Pons (tissue), 1 donor: Measurements from ENCODE around the gene MBL2.

Source experiments
- DNase-seq: peaks from one replicate; pipeline ENCODE4 v3.0.0-alpha.2; 2016; ENCODE audit warnings: low spot score

The MBL2 gene

GRCh38 chr10:52772623-52773022 is at the start of gene MBL2:
Gene MBL2 (minus strand): TSS chr10:52772784. CDS start chr10:52771635, 1,149 bp downstream.
- no peak for DNase-seq

- no peak for DNase-seq
Measured at GRCh38 chr10:52820309-52820708, 47.7 kb upstream of the MBL2 start.

- peak; percentile 52 for DNase-seq
Measured at GRCh38 chr10:52818019-52818418, 45.4 kb upstream of the MBL2 start.

DNA sequence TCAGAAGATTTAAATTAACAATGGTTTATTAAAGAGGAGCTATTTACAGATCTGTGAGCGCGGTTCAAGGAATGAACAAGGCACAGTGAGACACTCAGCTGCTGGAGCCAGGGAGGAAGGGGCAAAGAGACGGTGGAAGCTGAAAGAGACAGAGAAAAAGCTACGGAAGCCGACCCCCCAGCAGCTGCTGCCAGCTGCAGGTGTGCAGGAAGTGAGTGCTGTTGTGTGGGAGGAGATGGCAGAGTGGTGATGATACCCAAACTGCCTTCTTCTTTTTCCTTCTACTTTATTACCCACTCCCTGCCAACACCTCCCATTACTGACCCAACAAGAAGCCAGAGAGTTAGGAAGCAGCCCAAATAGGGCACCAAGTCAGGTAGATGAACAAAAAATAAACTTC is 41.9 kb upstream of the MBL2 start:
- DNase-seq, result no peak

- no peak for DNase-seq
Measured at GRCh38 chr10:52811776-52812175, 39.2 kb upstream of the MBL2 start.

GRCh38 chr10:52810761-52811160 is 38.2 kb upstream of the MBL2 start:
- no peak for DNase-seq

GRCh38 chr10:52807803-52808202 is 35.2 kb upstream of the MBL2 start:
- no peak for DNase-seq

GRCh38 chr10:52805414-52806285 is 33.1 kb upstream of the MBL2 start:
- no peak for DNase-seq

- no peak for DNase-seq
Measured at GRCh38 chr10:52801947-52802346, 29.4 kb upstream of the MBL2 start.

DNA sequence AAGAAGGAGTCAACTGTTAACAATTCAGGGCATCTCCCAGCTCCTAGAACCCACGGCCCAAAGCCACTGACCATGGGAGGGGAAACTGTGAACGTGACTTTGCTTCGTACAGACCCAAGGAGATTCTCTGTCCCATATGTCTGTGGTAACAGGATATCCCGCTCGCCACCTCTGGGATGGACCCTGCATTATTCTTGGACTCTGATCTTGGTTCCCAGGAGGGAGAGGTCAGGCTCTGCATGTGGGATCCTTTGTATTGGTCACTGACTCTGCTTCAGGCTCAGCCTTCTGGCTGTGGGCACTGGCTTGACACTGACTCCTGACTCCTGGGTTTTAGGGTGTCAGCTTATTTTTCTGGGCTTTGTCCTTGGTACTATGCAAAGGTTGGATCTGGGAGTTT is 13.5 kb upstream of the MBL2 start:
- DNase-seq, result no peak

- DNase-seq, result no peak
Measured at GRCh38 chr10:52785418-52785817, 12.8 kb upstream of the MBL2 start.

GRCh38 chr10:52783726-52784125 is 11.1 kb upstream of the MBL2 start:
- DNase-seq, result no peak

- DNase-seq, result peak; percentile 21
Measured at GRCh38 chr10:52782554-52782953, 10.0 kb upstream of the MBL2 start.

DNA sequence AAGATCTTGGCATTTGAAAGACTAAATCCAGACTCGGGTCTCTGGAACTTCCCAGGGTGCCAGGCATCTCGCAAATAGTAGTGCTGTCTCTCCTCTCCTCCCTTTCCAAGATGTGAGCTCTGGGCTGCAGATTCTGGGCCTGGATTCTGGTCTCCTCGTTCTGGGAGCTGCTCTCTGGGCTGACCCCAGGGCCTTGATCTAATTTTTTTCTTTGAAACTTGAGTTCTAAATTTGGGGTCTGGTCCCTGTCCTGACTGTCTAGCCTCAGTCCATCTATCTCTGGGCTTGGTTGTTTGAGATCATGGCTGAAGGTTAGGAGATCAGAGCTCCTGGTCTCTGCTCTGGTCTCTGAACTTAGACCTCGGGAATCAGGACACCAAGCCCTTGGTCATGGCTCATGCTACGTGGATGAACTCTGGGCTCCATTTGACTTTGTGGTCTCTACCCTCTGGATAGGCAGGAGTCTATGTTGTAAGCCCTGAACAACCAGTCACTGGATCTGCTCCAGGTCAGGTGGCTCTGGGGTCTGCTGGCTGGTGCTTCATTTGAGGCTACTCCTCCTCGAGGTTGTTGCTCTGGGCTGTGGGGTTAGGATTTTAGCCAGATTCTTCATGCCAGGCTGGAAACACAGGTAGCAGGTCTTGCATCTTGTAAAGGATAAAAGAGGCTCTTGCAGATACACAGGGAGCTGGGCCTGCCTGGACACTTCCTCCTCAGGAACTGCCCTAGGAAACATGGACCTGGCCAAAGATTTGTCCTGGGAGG is 8.0 kb upstream of the MBL2 start:
- no peak for DNase-seq

DNA sequence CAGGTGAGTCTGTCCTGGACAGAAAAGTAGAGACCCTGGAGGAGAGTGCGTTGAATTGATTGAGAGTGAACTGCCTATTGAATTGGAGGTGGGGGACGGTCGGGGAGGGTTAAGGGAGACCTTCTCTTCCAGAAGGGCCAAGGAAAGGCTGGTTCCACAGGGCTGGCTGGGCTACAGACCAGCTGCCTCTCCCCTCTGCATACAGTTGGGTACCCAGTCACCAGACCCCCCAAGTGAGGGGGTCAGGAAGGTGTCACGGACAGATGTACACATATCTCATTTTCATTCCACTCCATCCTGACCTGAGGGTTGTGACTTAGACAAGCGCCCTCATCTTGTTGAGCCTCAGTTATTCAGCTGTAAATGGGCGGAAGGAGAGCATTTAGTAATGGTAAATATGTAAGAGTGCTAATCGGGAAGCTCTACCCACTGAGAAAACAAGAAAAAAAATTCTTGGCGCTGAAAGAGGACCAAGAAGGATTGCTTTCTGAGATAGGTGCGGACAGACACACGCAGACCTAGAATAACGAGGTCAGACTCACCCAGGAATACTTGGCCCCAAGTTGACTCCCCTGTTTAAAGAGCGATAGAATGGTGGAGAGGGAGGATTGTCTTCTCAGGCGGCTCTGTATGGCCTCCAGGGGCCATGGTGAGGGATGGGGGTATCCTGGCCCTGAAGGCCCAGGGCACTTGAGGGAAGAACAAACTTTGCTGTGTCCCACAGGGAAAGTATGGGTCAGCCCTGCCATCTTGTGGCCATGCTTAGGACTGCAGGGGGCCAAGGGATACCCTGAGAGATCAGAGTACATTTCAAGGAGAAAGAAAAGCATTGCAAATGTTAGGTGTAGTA is 7.2 kb upstream of the MBL2 start:
- peak; percentile 60 for DNase-seq

DNA sequence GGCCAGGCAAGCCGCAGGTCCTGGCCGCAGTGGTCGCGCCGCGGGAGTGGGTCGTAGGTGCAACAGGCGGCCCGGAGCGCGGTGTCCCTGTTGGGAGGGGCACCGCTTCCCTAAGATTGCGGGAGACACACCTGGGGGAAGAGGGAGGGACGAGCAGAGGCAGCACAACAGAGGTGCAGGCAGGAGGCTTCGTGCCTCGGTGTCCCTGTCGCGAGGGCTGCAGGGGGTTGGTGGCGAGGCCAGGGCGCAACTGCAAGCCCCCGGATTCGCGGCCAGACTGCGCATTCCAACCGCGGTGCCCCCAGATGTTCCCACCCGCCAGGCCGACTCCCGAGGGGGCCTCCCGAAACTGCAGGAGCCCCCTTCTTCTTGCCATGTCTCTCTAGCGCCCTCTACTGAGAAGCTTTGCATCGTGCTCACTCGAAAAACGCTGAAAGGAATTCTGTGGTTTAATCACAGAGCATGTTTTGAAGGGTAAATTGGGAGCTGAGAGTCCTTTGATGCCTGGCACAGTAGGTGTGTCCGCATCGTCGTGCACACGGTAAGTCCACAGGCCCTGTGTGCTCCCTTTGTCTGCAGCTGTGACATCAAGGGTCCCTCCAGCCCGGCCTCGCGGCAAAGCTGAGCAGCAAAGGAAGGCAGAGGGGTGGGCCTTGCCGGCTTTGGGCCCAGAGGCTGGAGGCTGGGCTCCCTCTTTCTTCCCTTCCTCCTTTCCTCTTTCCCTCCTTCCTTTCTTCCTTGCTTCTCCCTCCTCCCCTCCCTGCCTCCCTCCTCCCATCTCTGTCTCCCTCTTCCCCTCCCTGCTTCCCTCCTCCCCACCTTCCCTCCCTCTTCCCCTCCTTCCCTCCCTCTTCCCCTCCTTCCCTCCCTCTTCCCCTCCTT is 6.2 kb upstream of the MBL2 start:
- peak; percentile 35 for DNase-seq

DNA sequence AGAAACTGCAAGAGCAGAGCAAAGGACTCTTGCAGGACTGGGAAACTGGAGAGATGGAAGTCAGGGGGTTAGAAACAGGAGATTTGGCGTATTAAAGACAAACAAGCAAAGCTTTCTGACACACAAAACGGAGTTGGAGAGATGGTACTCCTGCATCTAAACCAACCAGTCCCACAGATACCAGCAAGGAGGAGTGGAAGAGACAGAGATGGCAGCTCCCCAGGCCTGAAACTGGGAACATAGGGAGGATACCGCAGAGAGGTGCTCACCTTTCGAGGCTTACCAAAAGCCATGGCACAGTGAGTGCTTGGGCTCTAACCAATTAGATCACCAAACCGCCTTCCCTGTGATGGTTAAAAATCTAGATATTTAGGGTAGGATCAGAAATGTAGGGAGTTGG is 4.8 kb upstream of the MBL2 start:
- no peak for DNase-seq

GRCh38 chr10:52776471-52776903 is 3.9 kb upstream of the MBL2 start:
- DNase-seq, result no peak

- no peak for DNase-seq
Measured at GRCh38 chr10:52775132-52775647, 2.6 kb upstream of the MBL2 start.

GRCh38 chr10:52774600-52775106 is 2.1 kb upstream of the MBL2 start:
- no peak for DNase-seq

DNA sequence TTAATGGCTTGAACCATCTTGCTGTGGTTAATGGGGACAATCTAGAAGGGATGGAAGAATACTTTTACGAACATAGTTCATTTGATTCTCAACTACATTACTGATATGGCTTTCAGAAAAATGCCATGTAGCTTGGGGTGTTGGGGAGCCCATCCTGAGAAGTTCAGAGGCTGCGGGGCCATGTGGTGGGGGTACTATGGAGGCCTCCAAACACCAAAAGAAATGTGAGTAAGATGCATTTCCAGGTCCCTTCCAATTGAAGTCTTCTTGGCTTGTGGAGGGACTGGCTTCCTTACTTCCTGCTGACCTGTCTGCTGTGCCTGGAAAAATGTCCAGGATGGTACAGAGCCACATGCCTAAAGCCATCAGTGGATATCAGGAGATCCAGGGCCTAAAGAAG is 1.6 kb upstream of the MBL2 start:
- no peak for DNase-seq
